Liver (tissue), 3 donors: ENCODE results near the gene PLS1.

Experiments
- ATF3 ChIP-seq: IDR thresholded peaks from 2 replicates; pipeline ENCODE4 v1.6.1; 2016; ENCODE audit warnings: antibody characterized with exemption
- CTCF ChIP-seq: fragments of 150-350 bp; IDR thresholded peaks from 2 replicates; pipeline ENCODE4 v1.5.1; 2017; ENCODE audit warnings: improper control_type of control experiment, low read depth, low read length; ENCODE audit not compliant: missing input control
- GABPA ChIP-seq, 2 donors: IDR thresholded peaks in 1 of 2; conservative IDR thresholded peaks in 1 of 2; 2 replicates each; pipeline ENCODE4 v1.6.1; 2016; ENCODE audit warnings: antibody characterized with exemption in 2 of 2, mild to moderate bottlenecking in 1 of 2, moderate library complexity in 1 of 2
- MAX ChIP-seq: IDR thresholded peaks from 2 replicates; pipeline ENCODE4 v1.6.1; 2016; ENCODE audit warnings: antibody characterized with exemption
- SP1 ChIP-seq: IDR thresholded peaks from 2 replicates; pipeline ENCODE4 v1.6.1; 2018; ENCODE audit warnings: antibody characterized with exemption, mild to moderate bottlenecking
- TAF1 ChIP-seq: conservative IDR thresholded peaks from 2 replicates; pipeline ENCODE4 v1.6.1; 2016; ENCODE audit warnings: antibody characterized with exemption, mild to moderate bottlenecking
- ZBTB33 ChIP-seq: IDR thresholded peaks from 2 replicates; pipeline ENCODE4 v1.6.1; 2016; ENCODE audit warnings: antibody characterized with exemption
- donor health status: healthy.
- donor health status: healthy.

DNA sequence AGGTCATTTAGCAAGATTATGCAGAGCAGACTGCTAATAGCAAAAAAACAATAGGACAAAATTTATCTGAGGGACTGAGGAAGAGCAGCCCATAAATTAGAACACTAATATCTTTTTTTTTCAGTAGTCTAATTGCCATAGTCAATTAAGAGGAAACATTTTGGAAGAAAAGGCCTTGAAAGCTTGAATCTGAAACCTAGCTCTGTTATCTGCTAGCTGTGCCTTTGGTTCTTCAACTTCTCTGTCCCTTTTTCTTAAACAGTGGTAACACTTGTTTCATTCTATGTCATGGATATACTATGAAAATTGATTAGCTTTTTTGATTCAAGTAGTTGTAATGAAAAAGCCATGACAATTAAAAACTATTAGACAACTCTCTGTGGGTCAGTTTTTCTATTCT lies 19.4 kb upstream of the PLS1 start:
- TF ChIP-seq CTCF: no peak
- no peak for TF ChIP-seq ZBTB33
- TF ChIP-seq SP1: no peak
- no peak for TF ChIP-seq TAF1
- no peak for TF ChIP-seq GABPA (IDR thresholded peaks at IDR 0.05 in 1 of 2, conservative IDR thresholded peaks at IDR 0.05 in 1 of 2)
- TF ChIP-seq MAX: no peak
- no peak for TF ChIP-seq ATF3
